C4-2B (cell line): ENCODE results near the gene LRBA.
"Not testable (repeated sequence)": the region's sequence is repeated elsewhere in the genome, so short reads cannot be mapped to it uniquely, and the experiment has no call there.

Experiments used
- H3K27ac ChIP-seq: fragments of 450-650 bp; 2 replicates; pipeline ENCODE4 v1.5.1; 2017
- ZFX ChIP-seq: fragments of 450-650 bp; IDR thresholded peaks from 2 replicates; pipeline ENCODE4 v1.6.1; 2017
- TF ChIP-seq, protein P1 (sequence below): fragments of 450-650 bp; conservative IDR thresholded peaks from 2 replicates; pipeline ENCODE4 v1.5.1; 2017; ENCODE audit warnings: mild to moderate bottlenecking

The LRBA gene

DNA sequence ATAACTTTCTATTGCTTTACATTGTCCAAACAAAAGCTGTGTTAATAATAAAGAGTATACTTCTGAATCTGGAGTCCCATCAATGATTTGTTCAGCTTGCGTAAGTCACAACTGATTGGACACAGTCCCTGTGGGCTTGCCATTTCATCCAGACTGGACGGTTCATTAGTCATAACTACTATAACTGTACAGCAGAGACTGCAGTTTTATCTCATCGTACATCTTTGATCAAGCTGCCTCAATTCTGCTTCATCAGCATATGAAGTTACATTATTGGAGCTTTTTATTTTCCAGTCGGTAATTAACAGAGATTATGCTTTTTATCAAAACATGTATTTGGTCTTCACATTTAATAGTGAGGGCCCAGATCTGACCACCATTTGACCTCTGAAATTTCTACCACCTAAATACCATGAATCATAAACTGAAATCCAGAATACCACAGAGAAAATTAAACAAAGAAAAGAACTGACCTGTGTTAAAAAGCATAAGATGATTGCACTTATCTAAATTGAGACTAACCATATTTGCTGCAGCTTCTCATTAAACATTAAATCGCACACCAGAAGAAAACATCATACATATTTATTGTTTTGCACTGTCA is 445.6 kb downstream of the LRBA start:
- no peak for TF ChIP-seq ZFX
- TF ChIP-seq, protein P1, sequence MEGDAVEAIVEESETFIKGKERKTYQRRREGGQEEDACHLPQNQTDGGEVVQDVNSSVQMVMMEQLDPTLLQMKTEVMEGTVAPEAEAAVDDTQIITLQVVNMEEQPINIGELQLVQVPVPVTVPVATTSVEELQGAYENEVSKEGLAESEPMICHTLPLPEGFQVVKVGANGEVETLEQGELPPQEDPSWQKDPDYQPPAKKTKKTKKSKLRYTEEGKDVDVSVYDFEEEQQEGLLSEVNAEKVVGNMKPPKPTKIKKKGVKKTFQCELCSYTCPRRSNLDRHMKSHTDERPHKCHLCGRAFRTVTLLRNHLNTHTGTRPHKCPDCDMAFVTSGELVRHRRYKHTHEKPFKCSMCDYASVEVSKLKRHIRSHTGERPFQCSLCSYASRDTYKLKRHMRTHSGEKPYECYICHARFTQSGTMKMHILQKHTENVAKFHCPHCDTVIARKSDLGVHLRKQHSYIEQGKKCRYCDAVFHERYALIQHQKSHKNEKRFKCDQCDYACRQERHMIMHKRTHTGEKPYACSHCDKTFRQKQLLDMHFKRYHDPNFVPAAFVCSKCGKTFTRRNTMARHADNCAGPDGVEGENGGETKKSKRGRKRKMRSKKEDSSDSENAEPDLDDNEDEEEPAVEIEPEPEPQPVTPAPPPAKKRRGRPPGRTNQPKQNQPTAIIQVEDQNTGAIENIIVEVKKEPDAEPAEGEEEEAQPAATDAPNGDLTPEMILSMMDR, result no peak
- H3K27ac ChIP-seq, result no peak overlapping the region

DNA sequence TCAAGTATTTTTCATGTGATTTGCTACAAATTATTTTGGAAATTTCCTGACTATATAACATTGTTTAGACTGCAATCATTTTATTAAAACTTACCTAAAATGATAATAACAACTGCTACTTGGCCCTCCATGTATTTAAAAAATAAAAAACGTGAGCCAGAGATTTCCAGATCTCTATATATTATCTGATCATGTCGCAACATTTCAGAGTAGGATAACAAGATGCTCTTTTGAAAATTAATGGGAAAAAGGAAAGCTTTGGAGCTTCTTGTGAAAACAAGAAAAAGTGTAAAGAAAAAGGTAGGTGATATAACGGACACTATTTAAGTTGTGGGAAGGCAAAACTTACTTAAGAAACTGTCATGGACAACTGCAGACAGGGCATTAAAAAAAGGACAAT is 448.0 kb downstream of the LRBA start:
- no peak for TF ChIP-seq ZFX
- TF ChIP-seq, protein P1, result no peak
- no peak overlapping the region for H3K27ac ChIP-seq

DNA sequence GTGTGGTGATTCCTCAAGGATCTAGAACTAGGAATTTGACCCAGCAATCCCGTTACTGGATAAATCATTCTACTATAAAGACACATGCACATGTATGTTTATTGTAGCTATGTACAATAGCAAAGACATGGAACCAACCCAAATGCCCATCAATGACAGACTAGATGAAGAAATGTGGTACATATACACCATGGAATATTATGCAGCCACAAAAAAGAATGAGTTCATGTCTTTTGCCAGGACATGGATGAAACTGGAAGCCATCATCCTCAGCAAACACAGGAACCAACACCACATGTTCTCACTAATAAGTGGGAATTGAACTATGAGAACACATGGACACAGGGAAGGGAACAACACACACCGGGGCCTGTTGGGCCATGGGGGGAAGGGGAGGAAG is 450.1 kb downstream of the LRBA start:
- H3K27ac ChIP-seq, result not testable (repeated sequence)

DNA sequence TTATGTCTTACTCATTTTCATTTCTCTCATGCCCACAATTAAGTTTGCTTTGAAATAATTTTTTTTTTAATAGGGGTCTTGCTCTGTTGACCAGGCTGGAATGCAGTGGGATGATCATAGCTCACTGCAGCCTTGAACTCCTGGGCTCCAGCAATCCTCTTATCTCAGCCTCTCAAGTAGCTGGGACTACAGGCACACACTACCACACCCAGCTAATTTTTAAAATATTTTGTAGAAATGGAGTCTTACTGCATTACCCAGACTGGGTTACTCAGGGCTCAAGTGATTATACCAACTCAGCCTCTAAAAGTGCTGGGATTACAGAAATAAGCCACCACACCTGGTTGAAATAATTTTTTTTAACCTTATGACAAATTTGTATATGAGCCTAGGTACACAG is 452.3 kb downstream of the LRBA start:
- no peak overlapping the region for H3K27ac ChIP-seq
- TF ChIP-seq, protein P1, result no peak
- no peak for TF ChIP-seq ZFX

DNA sequence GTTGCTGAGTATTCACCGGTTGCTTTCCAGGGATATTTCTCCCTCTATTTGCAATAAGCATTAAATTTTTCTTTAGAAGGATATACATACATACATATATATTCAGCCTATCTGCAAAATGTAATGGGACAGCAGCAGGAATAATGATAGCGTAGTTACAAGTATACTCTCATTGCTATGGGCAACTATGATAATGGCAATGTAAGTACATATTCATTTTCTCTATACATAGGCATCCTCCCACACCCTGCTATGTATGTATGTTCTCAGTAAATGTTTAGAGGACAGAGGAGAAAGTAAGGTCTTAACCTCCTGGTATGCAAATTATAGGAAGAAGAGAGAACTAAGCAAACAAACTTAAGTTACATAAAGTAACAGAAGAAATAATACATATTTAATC is 452.8 kb downstream of the LRBA start:
- no peak overlapping the region for H3K27ac ChIP-seq
- TF ChIP-seq, protein P1, result no peak
- TF ChIP-seq ZFX, result no peak

DNA sequence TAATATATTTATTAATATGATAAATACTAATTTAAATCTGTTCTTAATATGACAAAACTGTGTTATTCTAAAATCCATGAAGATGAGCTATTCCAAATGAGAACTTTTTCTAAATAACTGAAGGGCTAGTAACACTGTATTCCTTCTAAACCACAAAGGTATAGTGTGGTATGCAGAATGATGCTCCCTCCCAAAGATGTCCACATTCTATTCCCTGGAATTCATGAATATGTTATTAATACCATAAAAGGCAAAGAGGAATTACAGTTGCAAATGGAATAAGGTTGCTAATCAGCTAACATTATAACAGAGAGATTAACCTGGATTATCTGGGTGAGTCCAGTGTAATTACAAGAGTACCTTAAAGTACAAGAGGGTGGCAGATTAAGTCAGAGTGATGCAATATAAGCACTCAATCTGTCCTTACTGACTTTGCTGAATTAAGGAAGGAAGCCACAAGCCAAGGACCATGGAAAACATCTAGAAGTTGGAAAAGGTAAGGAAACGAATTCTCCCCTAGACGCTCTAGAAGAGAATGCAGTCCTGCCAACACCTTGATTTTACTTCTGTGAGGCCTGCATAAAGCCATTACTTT is 453.8 kb downstream of the LRBA start:
- TF ChIP-seq ZFX, result no peak
- TF ChIP-seq, protein P1, result no peak
- no peak overlapping the region for H3K27ac ChIP-seq

DNA sequence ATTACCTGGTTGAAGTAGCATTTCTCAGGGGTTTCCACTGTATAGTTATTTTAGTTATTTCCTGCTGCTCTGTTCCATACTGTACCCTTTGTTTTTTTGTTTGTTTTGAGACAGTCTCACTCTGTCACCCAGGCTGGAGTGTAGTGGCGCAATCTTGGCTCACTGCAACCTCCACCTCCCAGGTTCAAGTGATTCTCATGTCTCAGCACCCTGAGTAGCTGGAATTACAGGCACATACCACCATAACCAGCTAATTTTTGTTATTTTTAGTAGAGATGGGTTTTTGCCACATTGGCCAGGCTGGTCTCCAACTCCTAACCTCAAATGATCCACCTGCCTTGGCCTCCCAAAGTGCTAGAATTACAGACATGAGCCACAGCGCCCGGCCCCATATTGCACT is 457.3 kb downstream of the LRBA start:
- not testable (repeated sequence) for H3K27ac ChIP-seq

DNA sequence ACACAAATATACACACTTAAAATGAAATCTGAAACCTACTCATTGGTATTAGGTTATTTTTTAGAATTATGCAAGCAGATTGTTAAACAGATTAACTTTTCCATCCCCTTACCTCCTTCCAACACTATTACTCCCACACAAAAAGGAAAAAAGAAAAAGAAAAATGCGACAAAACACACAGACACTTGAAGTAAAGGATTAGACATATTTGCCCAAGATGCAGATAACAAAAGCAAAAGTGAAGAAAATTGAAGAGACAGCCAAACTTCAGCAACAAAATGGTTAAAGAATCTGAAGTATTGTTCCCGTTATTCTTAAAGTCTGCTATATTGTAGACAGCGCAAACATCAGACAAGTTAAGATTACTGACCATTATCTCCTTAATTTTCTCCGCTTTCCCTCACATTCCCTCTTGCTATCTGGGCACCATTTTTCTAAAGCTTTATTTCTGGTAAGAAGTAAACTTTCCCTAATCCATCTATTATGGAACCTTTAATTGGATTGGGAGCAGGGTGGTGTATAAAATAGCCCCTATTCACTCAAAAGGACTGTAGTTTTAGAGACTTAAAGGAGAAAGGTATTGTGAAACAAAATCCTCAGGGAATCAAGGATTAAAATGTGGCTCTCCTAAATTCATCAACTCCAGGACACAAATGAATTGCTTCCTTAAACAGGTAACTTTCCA is 467.8 kb downstream of the LRBA start:
- no peak for TF ChIP-seq ZFX
- TF ChIP-seq, protein P1, result no peak
- no peak overlapping the region for H3K27ac ChIP-seq
